WTC11 (cell line): ENCODE data around the gene SLC30A1. TPM values are rescaled to one million over a fixed set of nuclear protein-coding genes. Genes with fewer than 3 reads are reported as not detected.

Experiments used
- ATAC-seq: fragments of 200-7000 bp; cut with Tn5 transposase; 2 replicates; pipeline ENCODE4 v1.10.0; 2021; ENCODE audit warnings: mild to moderate bottlenecking, moderate library complexity
- CTCF ChIA-PET: fragments of 300-600 bp; sonication (Branson Sonifier 250); formaldehyde crosslinking; loops from one replicate; lab custom pipeline; 2021; ENCODE audit warnings: antibody characterized with exemption; lab: Charles Lee
- POLR2A ChIA-PET: fragments of 350-600 bp; sonication (Branson Sonifier 250); formaldehyde crosslinking; loops from one replicate; lab custom pipeline; 2021; ENCODE audit warnings: antibody characterized with exemption; lab: Charles Lee
- DNase-seq: peaks from one replicate; pipeline ENCODE4 v3.0.0; 2021; ENCODE audit warnings: low spot score
- H3K27ac Mint-ChIP-seq: 2 replicates; pipeline ENCODE4 v1.8.0; 2021; ENCODE audit warnings: mixed read lengths
- H3K27me3 Mint-ChIP-seq: 2 replicates; pipeline ENCODE4 v1.8.0; 2021; ENCODE audit warnings: low read depth, mild to moderate bottlenecking, moderate library complexity, mixed read lengths
- H3K36me3 Mint-ChIP-seq: 2 replicates; pipeline ENCODE4 v1.8.0; 2021; ENCODE audit warnings: mixed read lengths
- H3K4me1 Mint-ChIP-seq: 2 replicates; pipeline ENCODE4 v1.8.0; 2022; ENCODE audit warnings: mixed read lengths
- H3K4me3 Mint-ChIP-seq: 2 replicates; pipeline ENCODE4 v1.8.0; 2021; ENCODE audit warnings: mild to moderate bottlenecking, moderate library complexity, mixed read lengths
- H3K9me3 Mint-ChIP-seq: 2 replicates; pipeline ENCODE4 v1.8.0; 2021; ENCODE audit warnings: mixed read lengths
- AFF4 ChIP-seq: sonication (generic); formaldehyde crosslinking; IDR thresholded peaks from 2 replicates; pipeline ENCODE4 v1.8.1; 2023; ENCODE audit warnings: mild to moderate bottlenecking, missing genetic modification reagents, borderline replicate concordance
- CBFB ChIP-seq: sonication (generic); formaldehyde crosslinking; IDR thresholded peaks from 2 replicates; pipeline ENCODE4 v1.8.1; 2022; ENCODE audit warnings: mild to moderate bottlenecking, low read depth, missing genetic modification reagents
- ELF4 ChIP-seq: sonication (generic); formaldehyde crosslinking; IDR thresholded peaks from 2 replicates; pipeline ENCODE4 v1.8.1; 2022; ENCODE audit warnings: low read depth, mild to moderate bottlenecking, moderate library complexity, missing genetic modification reagents
- HMGA2 ChIP-seq: fragments of 250-450 bp; sonication (Bioruptor Pico); IDR thresholded peaks from 2 replicates; pipeline ENCODE4 v1.4.0; 2021; ENCODE audit warnings: mild to moderate bottlenecking, moderate library complexity
- MLX ChIP-seq: sonication (generic); formaldehyde crosslinking; IDR thresholded peaks from 2 replicates; pipeline ENCODE4 v1.8.1; 2023; ENCODE audit warnings: mild to moderate bottlenecking, missing genetic modification reagents, moderate library complexity
- PRRX2 ChIP-seq: fragments of 250-450 bp; sonication (Bioruptor Pico); IDR thresholded peaks from 2 replicates; pipeline ENCODE4 v1.8.0; 2021; ENCODE audit warnings: mild to moderate bottlenecking
- RELA ChIP-seq: sonication (generic); formaldehyde crosslinking; IDR thresholded peaks from 2 replicates; pipeline ENCODE4 v1.8.1; 2022; ENCODE audit warnings: missing genetic modification reagents, mild to moderate bottlenecking, borderline replicate concordance
- TEAD1 ChIP-seq: sonication (generic); formaldehyde crosslinking; IDR thresholded peaks from 2 replicates; pipeline ENCODE4 v1.8.0; 2022; ENCODE audit warnings: mild to moderate bottlenecking, missing genetic modification reagents
- ZNF263 ChIP-seq: sonication (generic); formaldehyde crosslinking; IDR thresholded peaks from 2 replicates; pipeline ENCODE4 v1.8.1; 2022; ENCODE audit warnings: low read depth, mild to moderate bottlenecking, moderate library complexity, missing genetic modification reagents
- ZNF423 ChIP-seq: fragments of 250-450 bp; sonication (Bioruptor Pico); IDR thresholded peaks from 2 replicates; pipeline ENCODE4 v2.1.2; 2022; ENCODE audit warnings: mild to moderate bottlenecking, moderate library complexity
- ZNF532 ChIP-seq: fragments of 250-450 bp; sonication (Bioruptor Pico); IDR thresholded peaks from 2 replicates; pipeline ENCODE4 v1.9.0; 2021; ENCODE audit warnings: mild to moderate bottlenecking, borderline replicate concordance
- ZNF671 ChIP-seq: fragments of 250-450 bp; sonication (Bioruptor Pico); IDR thresholded peaks from 2 replicates; pipeline ENCODE4 v1.8.0; 2021; ENCODE audit warnings: mild to moderate bottlenecking
- ZSCAN18 ChIP-seq: fragments of 250-450 bp; sonication (Bioruptor Pico); IDR thresholded peaks from 2 replicates; pipeline ENCODE4 v2.1.2; 2022; ENCODE audit warnings: mild to moderate bottlenecking, moderate library complexity
- total RNA-seq: library from RNA; stranded (reverse); gene quantifications from 3 replicates; pipeline ENCODE4 v1.2.3, GENCODE V29; 2021
- TF ChIP-seq, protein P1 (sequence below): sonication (generic); formaldehyde crosslinking; IDR thresholded peaks from 2 replicates; pipeline ENCODE4 v1.8.1; 2023; ENCODE audit warnings: mild to moderate bottlenecking, missing genetic modification reagents, moderate library complexity
- TF ChIP-seq, protein P2 (sequence below): sonication (generic); formaldehyde crosslinking; IDR thresholded peaks from 2 replicates; pipeline ENCODE4 v1.8.0; 2022; ENCODE audit warnings: mild to moderate bottlenecking, missing genetic modification reagents
- TF ChIP-seq, protein P3 (sequence below): fragments of 250-450 bp; sonication (Bioruptor Pico); conservative IDR thresholded peaks from 2 replicates; pipeline ENCODE4 v1.9.0; 2021; ENCODE audit warnings: mild to moderate bottlenecking

The SLC30A1 gene
- total RNA-seq, 1 experiment from 2014 or later: 20.0 TPM

DNA sequence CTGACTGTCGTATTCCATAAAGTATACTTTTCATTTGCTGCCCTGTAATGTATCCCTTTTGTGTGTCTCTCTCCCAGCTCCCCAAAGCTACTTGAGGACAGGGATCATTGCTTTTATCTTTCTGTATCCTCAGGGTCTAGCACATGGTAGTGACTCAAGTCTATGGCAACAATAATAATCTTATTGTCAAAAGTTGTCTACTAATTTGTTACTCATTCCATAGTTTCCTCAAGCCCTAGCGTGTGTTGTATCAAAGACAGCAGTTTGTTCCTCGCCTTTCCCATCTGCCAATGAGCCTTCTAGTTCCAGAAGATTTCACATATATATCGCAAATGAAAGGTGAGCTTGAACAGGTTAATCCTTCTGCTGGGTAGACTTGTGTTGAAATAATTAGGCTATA, 9.8 kb upstream of the SLC30A1 start:
- Mint-ChIP-seq H3K36me3 (no peaks in the 10 kb centered on the region), H3K4me3 (no peak overlapping the region), H3K9me3 (no peaks in the 10 kb centered on the region), H3K27ac (no peak overlapping the region), H3K27me3 (no peaks in the 10 kb centered on the region), H3K4me1 (no peaks in the 10 kb centered on the region)
- ChIA-PET POLR2A (interaction anchor here (0.5 to 1.4 kb wide), 3 partner anchors 9 to 206 kb away, joined by 3 to 7 read pairs (median 4); partner anchors contain the start of gene SLC30A1), CTCF (no interaction called here)
- no peak for TF ChIP-seq HMGA2 (CRISPR knock-in tag)
- no peak for TF ChIP-seq ZSCAN18 (CRISPR knock-in tag)
- TF ChIP-seq ZNF423 (CRISPR knock-in tag): no peak
- no peak for TF ChIP-seq ELF4 (CRISPR knock-in tag)
- TF ChIP-seq CBFB: no peak
- TF ChIP-seq, protein P1, sequence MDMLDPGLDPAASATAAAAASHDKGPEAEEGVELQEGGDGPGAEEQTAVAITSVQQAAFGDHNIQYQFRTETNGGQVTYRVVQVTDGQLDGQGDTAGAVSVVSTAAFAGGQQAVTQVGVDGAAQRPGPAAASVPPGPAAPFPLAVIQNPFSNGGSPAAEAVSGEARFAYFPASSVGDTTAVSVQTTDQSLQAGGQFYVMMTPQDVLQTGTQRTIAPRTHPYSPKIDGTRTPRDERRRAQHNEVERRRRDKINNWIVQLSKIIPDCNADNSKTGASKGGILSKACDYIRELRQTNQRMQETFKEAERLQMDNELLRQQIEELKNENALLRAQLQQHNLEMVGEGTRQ: no peak
- TF ChIP-seq PRRX2 (CRISPR knock-in tag): no peak
- TF ChIP-seq AFF4 (CRISPR knock-in tag): no peak
- no peak for TF ChIP-seq ZNF671
- TF ChIP-seq, protein P2, sequence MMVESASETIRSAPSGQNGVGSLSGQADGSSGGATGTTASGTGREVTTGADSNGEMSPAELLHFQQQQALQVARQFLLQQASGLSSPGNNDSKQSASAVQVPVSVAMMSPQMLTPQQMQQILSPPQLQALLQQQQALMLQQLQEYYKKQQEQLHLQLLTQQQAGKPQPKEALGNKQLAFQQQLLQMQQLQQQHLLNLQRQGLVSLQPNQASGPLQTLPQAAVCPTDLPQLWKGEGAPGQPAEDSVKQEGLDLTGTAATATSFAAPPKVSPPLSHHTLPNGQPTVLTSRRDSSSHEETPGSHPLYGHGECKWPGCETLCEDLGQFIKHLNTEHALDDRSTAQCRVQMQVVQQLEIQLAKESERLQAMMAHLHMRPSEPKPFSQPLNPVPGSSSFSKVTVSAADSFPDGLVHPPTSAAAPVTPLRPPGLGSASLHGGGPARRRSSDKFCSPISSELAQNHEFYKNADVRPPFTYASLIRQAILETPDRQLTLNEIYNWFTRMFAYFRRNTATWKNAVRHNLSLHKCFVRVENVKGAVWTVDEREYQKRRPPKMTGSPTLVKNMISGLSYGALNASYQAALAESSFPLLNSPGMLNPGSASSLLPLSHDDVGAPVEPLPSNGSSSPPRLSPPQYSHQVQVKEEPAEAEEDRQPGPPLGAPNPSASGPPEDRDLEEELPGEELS (CRISPR knock-in tag): no peak
- no peak for TF ChIP-seq TEAD1 (CRISPR knock-in tag)
- no peak for TF ChIP-seq MLX (CRISPR knock-in tag)
- no peak for DNase-seq
- ATAC-seq: no peak

- Mint-ChIP-seq H3K36me3 (no peaks in the 10 kb centered on the region), H3K27me3 (no peaks in the 10 kb centered on the region), H3K9me3 (no peaks in the 10 kb centered on the region), H3K4me1 (peaks cover under 1% of the 10 kb centered on the region), H3K27ac (no peak overlapping the region), H3K4me3 (no peak overlapping the region)
- POLR2A ChIA-PET: no interaction called here
- ATAC-seq: no peak
- no peak for DNase-seq
- CTCF ChIA-PET: no interaction called here
- TF ChIP-seq, protein P3, sequence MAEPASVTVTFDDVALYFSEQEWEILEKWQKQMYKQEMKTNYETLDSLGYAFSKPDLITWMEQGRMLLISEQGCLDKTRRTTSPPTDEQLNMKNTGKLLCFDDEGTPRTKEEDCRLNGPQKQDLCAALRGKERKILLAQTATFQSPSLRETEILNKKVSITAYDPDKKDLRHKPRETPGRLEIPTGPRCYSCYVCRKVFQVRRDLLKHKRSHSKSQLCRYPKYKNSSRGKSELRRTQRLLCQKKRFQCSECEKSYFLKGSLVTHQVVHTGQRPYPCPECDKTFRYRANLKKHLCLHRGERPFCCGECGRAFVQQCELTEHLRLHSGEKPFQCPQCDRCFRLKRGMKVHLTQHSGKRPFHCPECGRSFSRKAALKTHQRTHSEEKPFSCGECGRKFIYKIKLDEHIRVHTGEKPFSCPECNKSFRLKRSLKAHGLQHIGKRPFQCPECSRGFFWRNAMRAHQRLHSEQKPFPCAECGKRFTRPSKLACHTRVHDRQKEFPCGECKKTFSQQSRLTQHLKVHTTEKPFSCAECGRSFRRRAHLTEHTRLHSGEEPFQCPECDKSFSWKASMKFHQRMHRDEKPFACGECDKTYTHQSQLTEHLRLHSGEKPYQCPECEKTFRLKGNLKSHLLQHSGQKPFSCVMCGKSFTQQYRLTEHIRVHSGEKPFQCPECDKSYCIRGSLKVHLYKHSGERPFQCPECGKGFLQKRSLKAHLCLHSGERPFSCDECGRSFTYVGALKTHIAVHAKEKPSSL (CRISPR knock-in tag): no peak
- TF ChIP-seq ZNF263 (CRISPR knock-in tag) (no peak), ZNF532 (CRISPR knock-in tag) (no peak), RELA (CRISPR knock-in tag) (no peak), MLX (CRISPR knock-in tag) (no peak), ZNF423 (CRISPR knock-in tag) (no peak)
Observed at GRCh38 chr1:211587123-211587522, 8.2 kb upstream of the SLC30A1 start.
